ENCODE data around the gene XAB2.

The XAB2 gene

GRCh38 chr19:7629347-7630054, at the start of gene XAB2, which contains the start of gene PET100:
Gene XAB2 (minus strand): TSS chr19:7629545. CDS start chr19:7629527, 18 bp downstream.
Gene PET100 (plus strand): TSS chr19:7629793. CDS start chr19:7629834, 41 bp downstream.
- DNase-seq (ENCODE audit: low spot score) = peak; percentile 96

GRCh38 chr19:7677669-7678311, 48.4 kb upstream of the XAB2 start:
- no peak for DNase-seq (ENCODE audit: low spot score)

- no peak for DNase-seq (ENCODE audit: low spot score)
These were observed 47.5 kb upstream of the XAB2 start, which contains the start of gene MCEMP1 for GRCh38 chr19:7676854-7677253. Gene MCEMP1 (plus strand): TSS chr19:7677090. CDS start chr19:7677121, 31 bp downstream.

GRCh38 chr19:7676376-7676775, 47.0 kb upstream of the XAB2 start:
- no peak for DNase-seq (ENCODE audit: low spot score)

GRCh38 chr19:7674010-7675005, 45.0 kb upstream of the XAB2 start:
- DNase-seq (ENCODE audit: low spot score) = peak; percentile 81

GRCh38 chr19:7672522-7672921, 43.2 kb upstream of the XAB2 start:
- DNase-seq (ENCODE audit: low spot score) = no peak

- DNase-seq (ENCODE audit: low spot score) = peak; percentile 48
These were observed 41.4 kb upstream of the XAB2 start for GRCh38 chr19:7670790-7671189.

GRCh38 chr19:7670150-7670783, 40.9 kb upstream of the XAB2 start:
- peak; percentile 86 for DNase-seq (ENCODE audit: low spot score)

GRCh38 chr19:7669641-7670040, 40.3 kb upstream of the XAB2 start:
- no peak for DNase-seq (ENCODE audit: low spot score)

GRCh38 chr19:7668842-7669241, 39.5 kb upstream of the XAB2 start, which contains the start of gene RETN:
Gene RETN (plus strand): TSS chr19:7669049. CDS start chr19:7669327, 278 bp downstream.
- DNase-seq (ENCODE audit: low spot score) = no peak

- DNase-seq (ENCODE audit: low spot score) = no peak
These were observed 35.7 kb upstream of the XAB2 start for GRCh38 chr19:7665076-7665475.

GRCh38 chr19:7663706-7664105, 34.4 kb upstream of the XAB2 start:
- DNase-seq (ENCODE audit: low spot score) = no peak

GRCh38 chr19:7662657-7663056, 33.3 kb upstream of the XAB2 start:
- no peak for DNase-seq (ENCODE audit: low spot score)

- DNase-seq (ENCODE audit: low spot score) = no peak
These were observed 32.6 kb upstream of the XAB2 start for GRCh38 chr19:7661744-7662538.

GRCh38 chr19:7658219-7658686, 28.9 kb upstream of the XAB2 start:
- DNase-seq (ENCODE audit: low spot score) = peak; percentile 64

- no peak for DNase-seq (ENCODE audit: low spot score)
These were observed 27.9 kb upstream of the XAB2 start for GRCh38 chr19:7657131-7657751.

- no peak for DNase-seq (ENCODE audit: low spot score)
These were observed 26.2 kb upstream of the XAB2 start for GRCh38 chr19:7655581-7655980.

GRCh38 chr19:7654401-7654800, 25.1 kb upstream of the XAB2 start:
- DNase-seq (ENCODE audit: low spot score) = no peak

- peak; percentile 91 for DNase-seq (ENCODE audit: low spot score)
These were observed 22.8 kb upstream of the XAB2 start for GRCh38 chr19:7652061-7652641.

GRCh38 chr19:7650148-7650547, 20.8 kb upstream of the XAB2 start:
- no peak for DNase-seq (ENCODE audit: low spot score)
